ENCODE results near the gene TRMT10A.
"Not testable (repeated sequence)": the region's sequence is repeated elsewhere in the genome, so short reads cannot be mapped to it uniquely, and the experiment has no call there.

Gene TRMT10A

GRCh38 chr4:99540277-99540939, 23.4 kb downstream of the TRMT10A start:
- DNase-seq (ENCODE audit: low read depth): no peak

- no peak for DNase-seq (ENCODE audit: low read depth)
These were observed 26.2 kb downstream of the TRMT10A start for GRCh38 chr4:99537674-99538073.

- no peak for DNase-seq (ENCODE audit: low read depth)
These were observed 27.0 kb downstream of the TRMT10A start for GRCh38 chr4:99536848-99537247.

- no peak for DNase-seq (ENCODE audit: low read depth)
These were observed 27.6 kb downstream of the TRMT10A start for GRCh38 chr4:99536271-99536670.

GRCh38 chr4:99534699-99535098, 29.1 kb downstream of the TRMT10A start:
- DNase-seq (ENCODE audit: low read depth): not testable (repeated sequence)

- no peak for DNase-seq (ENCODE audit: low read depth)
These were observed 33.9 kb downstream of the TRMT10A start for GRCh38 chr4:99529956-99530355.

GRCh38 chr4:99529228-99529627, 34.6 kb downstream of the TRMT10A start:
- no peak for DNase-seq (ENCODE audit: low read depth)

- DNase-seq (ENCODE audit: low read depth): no peak
These were observed 45.1 kb downstream of the TRMT10A start for GRCh38 chr4:99518601-99519295.

- no peak for DNase-seq (ENCODE audit: low read depth)
These were observed 53.1 kb downstream of the TRMT10A start, which contains the start of gene C4orf17 for GRCh38 chr4:99510721-99511120. Gene C4orf17, plus strand, starts transcription at chr4:99511021. Its CDS starts 2,061 bp downstream, at chr4:99513082.

GRCh38 chr4:99507762-99508161, 56.1 kb downstream of the TRMT10A start:
- no peak for DNase-seq (ENCODE audit: low read depth)

- no peak for DNase-seq (ENCODE audit: low read depth)
These were observed 56.5 kb downstream of the TRMT10A start for GRCh38 chr4:99507349-99507748.

GRCh38 chr4:99506781-99507180, 57.1 kb downstream of the TRMT10A start:
- no peak for DNase-seq (ENCODE audit: low read depth)

- DNase-seq (ENCODE audit: low read depth): no peak
These were observed 58.9 kb downstream of the TRMT10A start for GRCh38 chr4:99504804-99505502.

All from T follicular helper cell (primary cell).